CD14-positive monocyte (primary cell): Measurements from ENCODE around the gene C9orf43. TPM values are rescaled to one million over a fixed set of nuclear protein-coding genes. Genes with fewer than 3 reads are reported as not detected.

ENCODE experiments used
- DNase-seq, 3 donors: peaks; one replicate each; pipeline ENCODE4 v3.0.0-alpha.2; 2011 to 2022
- H2AFZ ChIP-seq: 2 replicates; pipeline ENCODE4 v1.6.0; 2012; ENCODE audit warnings: mild to moderate bottlenecking, low read depth, low read length, inconsistent platforms; ENCODE audit not compliant: insufficient read depth, poor library complexity, severe bottlenecking
- H3K27ac ChIP-seq, 2 donors: 1 replicate in 1 of 2; 2 replicates in 1 of 2; pipeline ENCODE4 v1.5.1; 2012 to 2013; ENCODE audit warnings: low read length in 2 of 2, control low read depth in 1 of 2, inconsistent platforms in 1 of 2, low read depth in 1 of 2, mild to moderate bottlenecking in 1 of 2
- H3K27me3 ChIP-seq, 2 donors: one replicate each; pipeline versions ENCODE4 v1.6.0 to v1.6.1; 2011 to 2013; ENCODE audit warnings: low read length in 2 of 2; ENCODE audit not compliant: control insufficient read depth in 2 of 2, insufficient read depth in 2 of 2
- H3K36me3 ChIP-seq, 2 donors: replicated peaks in 1 of 2; 1 replicate in 1 of 2; 2 replicates in 1 of 2; pipeline versions ENCODE4 v1.5.1 to v1.6.1; 2012 to 2013; ENCODE audit warnings: low read length in 2 of 2, control low read depth in 1 of 2, inconsistent platforms in 1 of 2, mild to moderate bottlenecking in 1 of 2; ENCODE audit not compliant: insufficient read depth in 2 of 2, control insufficient read depth in 1 of 2
- H3K4me1 ChIP-seq, 2 donors: 1 replicate in 1 of 2; 2 replicates in 1 of 2; pipeline versions ENCODE4 v1.5.1 to v1.6.1; 2012 to 2013; ENCODE audit warnings: low read length in 2 of 2, control low read depth in 1 of 2, inconsistent platforms in 1 of 2, mild to moderate bottlenecking in 1 of 2, moderate library complexity in 1 of 2; ENCODE audit not compliant: insufficient read depth in 2 of 2, control insufficient read depth in 1 of 2
- H3K4me2 ChIP-seq: replicated peaks from 2 replicates; pipeline ENCODE3; 2012; ENCODE audit warnings: low read length, moderate library complexity, mild to moderate bottlenecking; ENCODE audit not compliant: poor library complexity, severe bottlenecking; ENCODE audit errors: extremely low read depth
- H3K4me3 ChIP-seq, 3 experiments: fragments of 200-600 bp in 1 of 3; sonication (generic) in 1 of 3; replicated peaks in 1 of 3; 1 replicate in 2 of 3; 2 replicates in 1 of 3; pipeline ENCODE4 v1.5.1; 2011 to 2013; ENCODE audit warnings: low read length in 3 of 3, mild to moderate bottlenecking in 3 of 3, control low read depth in 2 of 3, low read depth in 2 of 3, inconsistent platforms in 1 of 3, moderate library complexity in 1 of 3
- H3K79me2 ChIP-seq: 2 replicates; pipeline ENCODE4 v1.6.0; 2012; ENCODE audit warnings: mild to moderate bottlenecking, control low read depth, inconsistent platforms, low read length, moderate library complexity; ENCODE audit not compliant: insufficient read depth
- H3K9ac ChIP-seq: 2 replicates; pipeline ENCODE4 v1.6.0; 2017; ENCODE audit warnings: low read length, mild to moderate bottlenecking; ENCODE audit not compliant: insufficient read depth, poor library complexity, severe bottlenecking
- H3K9me3 ChIP-seq, 2 donors: replicated peaks in 1 of 2; 1 replicate in 1 of 2; 2 replicates in 1 of 2; pipeline versions ENCODE4 v1.5.1 to v1.6.1; 2012 to 2013; ENCODE audit warnings: low read length in 2 of 2, control low read depth in 1 of 2; ENCODE audit not compliant: control insufficient read depth in 1 of 2, insufficient read depth in 1 of 2
- H4K20me1 ChIP-seq: 2 replicates; pipeline ENCODE4 v1.6.0; 2012; ENCODE audit warnings: mild to moderate bottlenecking, low read length, control low read depth, moderate library complexity; ENCODE audit not compliant: insufficient read depth
- H3K27ac Mint-ChIP-seq, 7 donors: one replicate each; pipeline ENCODE4 v1.8.0; 2020; ENCODE audit warnings: mild to moderate bottlenecking in 7 of 7, mixed read lengths in 7 of 7, moderate library complexity in 6 of 7, inconsistent platforms in 2 of 7
- H3K27me3 Mint-ChIP-seq, 3 donors: one replicate each; pipeline ENCODE4 v1.8.0; 2021 to 2022; ENCODE audit warnings: low read depth in 3 of 3, mild to moderate bottlenecking in 3 of 3, mixed read lengths in 3 of 3, moderate library complexity in 3 of 3, inconsistent platforms in 1 of 3
- H3K36me3 Mint-ChIP-seq, 2 donors: one replicate each; pipeline ENCODE4 v1.8.0; 2020; ENCODE audit warnings: mixed read lengths in 2 of 2, inconsistent platforms in 1 of 2, mild to moderate bottlenecking in 1 of 2
- H3K4me1 Mint-ChIP-seq: one replicate; pipeline ENCODE4 v1.8.0; 2020; ENCODE audit warnings: mild to moderate bottlenecking, mixed read lengths
- H3K4me3 Mint-ChIP-seq, 2 donors: one replicate each; pipeline ENCODE4 v1.8.0; 2020; ENCODE audit warnings: mild to moderate bottlenecking in 2 of 2, mixed read lengths in 2 of 2, moderate library complexity in 1 of 2
- H3K9me3 Mint-ChIP-seq, 7 donors: one replicate each; pipeline ENCODE4 v1.8.0; 2020 to 2022; ENCODE audit warnings: mixed read lengths in 7 of 7, mild to moderate bottlenecking in 6 of 7, moderate library complexity in 6 of 7, inconsistent platforms in 2 of 7
- WGBS: methylation state at CpG from one replicate; pipeline ENCODE4 v1.1.5; 2013; ENCODE audit warnings: missing lambda C conversion rate; ENCODE audit not compliant: insufficient coverage; 5-methylcytosine and 5-hydroxymethylcytosine counted together
- intact Hi-C, 2 donors: fragments of 100-400 bp; cut with micrococcal nuclease; formaldehyde crosslinking; loops; one replicate each; pipeline versions ENCODE4 v1.15.0 to v1.15.1; 2023
- polyA plus RNA-seq, 3 donors: library from polyadenylated mRNA; depleted of rRNA in 1 of 3; unstranded in 2 of 3; stranded (reverse) in 1 of 3; fragments of 300-500 nt in 2 of 3; fragments of >200 nt in 1 of 3; fragmentation: Illumina TruSeq in 2 of 3; gene quantifications; 1 replicate in 2 of 3; 2 replicates in 1 of 3; pipeline ENCODE4 v1.2.3, GENCODE V29; 2012 to 2021
- TF ChIP-seq, protein P1 (sequence below): fragments of 200-600 bp; IDR thresholded peaks from one replicate; pipeline ENCODE4 v1.8.0; 2022; ENCODE audit warnings: antibody characterized with exemption, mild to moderate bottlenecking

C9orf43 gene
- polyA plus RNA-seq, 3 donors: 0.17 TPM; not detected in 2

DNA sequence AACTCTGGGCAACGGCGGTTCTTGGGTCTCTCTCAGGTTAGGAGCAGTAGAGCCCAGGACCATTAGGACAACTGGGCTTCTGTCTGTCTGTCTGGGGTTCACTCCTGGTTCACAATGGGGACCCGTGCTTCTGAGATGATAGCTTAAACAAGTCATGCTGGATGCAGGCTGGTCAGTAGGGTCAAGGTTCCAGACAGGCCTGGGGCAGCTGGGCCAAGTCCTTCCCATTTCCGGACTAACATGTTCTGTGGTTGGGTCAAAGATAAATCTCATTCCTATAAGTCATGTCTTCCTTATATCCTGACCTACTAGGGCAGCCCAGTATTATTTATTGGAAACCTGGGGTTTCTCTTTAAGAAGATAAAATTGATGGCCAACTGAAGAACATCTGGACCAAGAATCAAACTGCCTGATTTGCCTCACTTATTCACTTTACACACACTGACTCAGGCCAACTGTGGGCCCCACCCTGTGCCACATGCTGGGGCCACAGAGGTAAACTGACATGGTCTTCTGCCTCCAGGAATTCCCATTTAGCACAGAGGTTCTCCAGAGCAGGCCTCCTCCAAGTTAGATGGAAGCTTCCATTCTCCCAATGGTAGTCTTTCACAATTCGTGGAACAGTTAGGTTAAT, 42.1 kb upstream of the C9orf43 start:
- H3K27ac ChIP-seq: no peak overlapping the region
- H3K9me3 ChIP-seq: no peaks in the 10 kb centered on the region
- no peaks in the 10 kb centered on the region for H4K20me1 ChIP-seq
- 100% methylated on average over 3 of the region's 5 CpGs for WGBS
- H3K79me2 ChIP-seq: no peaks in the 10 kb centered on the region
- TF ChIP-seq, protein P1, sequence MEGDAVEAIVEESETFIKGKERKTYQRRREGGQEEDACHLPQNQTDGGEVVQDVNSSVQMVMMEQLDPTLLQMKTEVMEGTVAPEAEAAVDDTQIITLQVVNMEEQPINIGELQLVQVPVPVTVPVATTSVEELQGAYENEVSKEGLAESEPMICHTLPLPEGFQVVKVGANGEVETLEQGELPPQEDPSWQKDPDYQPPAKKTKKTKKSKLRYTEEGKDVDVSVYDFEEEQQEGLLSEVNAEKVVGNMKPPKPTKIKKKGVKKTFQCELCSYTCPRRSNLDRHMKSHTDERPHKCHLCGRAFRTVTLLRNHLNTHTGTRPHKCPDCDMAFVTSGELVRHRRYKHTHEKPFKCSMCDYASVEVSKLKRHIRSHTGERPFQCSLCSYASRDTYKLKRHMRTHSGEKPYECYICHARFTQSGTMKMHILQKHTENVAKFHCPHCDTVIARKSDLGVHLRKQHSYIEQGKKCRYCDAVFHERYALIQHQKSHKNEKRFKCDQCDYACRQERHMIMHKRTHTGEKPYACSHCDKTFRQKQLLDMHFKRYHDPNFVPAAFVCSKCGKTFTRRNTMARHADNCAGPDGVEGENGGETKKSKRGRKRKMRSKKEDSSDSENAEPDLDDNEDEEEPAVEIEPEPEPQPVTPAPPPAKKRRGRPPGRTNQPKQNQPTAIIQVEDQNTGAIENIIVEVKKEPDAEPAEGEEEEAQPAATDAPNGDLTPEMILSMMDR: no peak
- H3K9ac ChIP-seq: no peak overlapping the region
- no peak overlapping the region for H3K4me3 ChIP-seq
- peaks cover 0 to 1% (median 0%) of the 10 kb centered on the region in 3 donors for H3K27me3 Mint-ChIP-seq
- H3K36me3 Mint-ChIP-seq: peaks cover 4 to 10% of the 10 kb centered on the region in 2 donors
- no peak overlapping the region for H3K27ac Mint-ChIP-seq
- H3K4me1 Mint-ChIP-seq: peaks cover 16% of the 10 kb centered on the region
- H3K36me3 ChIP-seq: peaks cover 0 to 9% of the 10 kb centered on the region in 2 donors
- H2AFZ ChIP-seq: no peak overlapping the region
- no peaks in the 10 kb centered on the region for H3K9me3 Mint-ChIP-seq
- intact Hi-C loops: no loop called here
- H3K4me3 Mint-ChIP-seq: no peak overlapping the region
- H3K4me1 ChIP-seq: peaks cover 11 to 16% of the 10 kb centered on the region in 2 donors
- no peak overlapping the region for H3K4me2 ChIP-seq
- no peak for DNase-seq
- no peaks in the 10 kb centered on the region for H3K27me3 ChIP-seq

DNA sequence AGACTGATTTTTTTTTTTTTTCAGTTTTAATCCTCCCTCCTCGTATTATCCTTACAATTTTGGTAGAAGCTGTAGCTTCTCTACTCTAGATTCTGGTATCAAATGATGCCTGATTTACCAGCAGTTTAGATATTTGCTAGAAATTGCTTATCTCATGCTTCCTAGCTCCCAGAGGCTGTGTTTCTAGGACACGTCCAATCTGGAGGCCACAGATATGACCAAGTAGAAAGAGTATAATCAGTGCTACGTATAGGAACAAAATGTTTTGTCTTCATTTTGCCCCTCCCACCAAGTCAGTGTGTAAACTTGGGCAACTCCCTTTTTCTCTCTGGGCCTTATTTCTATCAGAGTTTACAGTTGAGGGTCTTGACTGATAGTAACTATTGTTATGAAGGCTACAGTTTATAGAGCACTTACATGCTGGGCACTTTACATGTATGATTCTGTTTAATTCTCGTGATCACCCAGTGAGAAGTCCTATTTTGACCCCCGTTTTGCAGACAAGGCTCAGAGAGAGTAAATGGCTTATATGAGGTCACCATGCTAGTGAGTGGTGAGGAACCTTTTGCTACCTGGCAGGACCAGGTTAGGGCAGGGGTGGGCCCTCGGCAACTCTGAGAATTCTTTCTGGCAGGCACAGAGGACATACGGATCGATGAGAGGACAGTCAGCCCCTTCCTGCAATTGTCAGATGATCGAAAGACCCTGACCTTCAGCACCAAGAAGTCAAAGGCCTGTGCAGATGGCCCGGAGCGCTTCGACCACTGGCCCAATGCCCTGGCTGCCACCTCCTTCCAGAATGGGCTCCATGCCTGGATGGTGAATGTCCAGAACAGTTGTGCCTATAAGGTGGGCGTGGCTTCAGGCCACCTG, 41.3 kb upstream of the C9orf43 start:
- no peaks in the 10 kb centered on the region for H3K27me3 ChIP-seq
- WGBS: 93% methylated on average over 10 of the region's 13 CpGs
- Mint-ChIP-seq H3K27ac (no peak overlapping the region), H3K36me3 (peaks cover 4 to 17% of the 10 kb centered on the region in 2 donors), H3K4me1 (peaks cover 16% of the 10 kb centered on the region), H3K27me3 (peaks cover 0 to 1% (median 0%) of the 10 kb centered on the region in 3 donors), H3K4me3 (no peak overlapping the region), H3K9me3 (no peaks in the 10 kb centered on the region)
- no peaks in the 10 kb centered on the region for H3K79me2 ChIP-seq
- TF ChIP-seq, protein P1: no peak
- intact Hi-C loops: no loop called here
- no peak overlapping the region for H3K4me2 ChIP-seq
- H3K9me3 ChIP-seq: no peaks in the 10 kb centered on the region
- no peak overlapping the region for H2AFZ ChIP-seq
- no peaks in the 10 kb centered on the region for H4K20me1 ChIP-seq
- no peak overlapping the region for H3K27ac ChIP-seq
- DNase-seq: no peak
- peaks cover 11 to 16% of the 10 kb centered on the region in 2 donors for H3K4me1 ChIP-seq
- no peak overlapping the region for H3K4me3 ChIP-seq
- no peak overlapping the region for H3K9ac ChIP-seq
- peaks cover 7 to 17% of the 10 kb centered on the region in 2 donors for H3K36me3 ChIP-seq
